ENCODE results near the gene RNF157.

GRCh38 chr17:76198702-76199101, 41.6 kb downstream of the RNF157 start:
- TF ChIP-seq POLR2AphosphoS5 (IDR thresholded peaks at IDR 0.05; ENCODE audit: low read depth, low read length), result no peak
- no peak for TF ChIP-seq CTCF (IDR thresholded peaks at IDR 0.05)
- TF ChIP-seq SIN3A (IDR thresholded peaks at IDR 0.05; ENCODE audit: borderline replicate concordance, insufficient read depth, low read depth, low read length), result no peak
- no peak for TF ChIP-seq REST (IDR thresholded peaks at IDR 0.05; ENCODE audit: insufficient read depth in 1 of 2, low read depth in 2 of 2, low read length in 1 of 2)

Data from Panc1 (cell line).